Brain microvascular endothelial cell (primary cell): Measurements from ENCODE around the gene CNTNAP2.
A peak's percentile ranks its signal among the peaks of the same experiment; 100 is the strongest.

Experiments used
- DNase-seq: peaks from one replicate; pipeline ENCODE4 v3.0.0-alpha.2; 2020
- H3K27ac ChIP-seq: fragments of 250-450 bp; sonication (Bioruptor Pico); 2 replicates; pipeline ENCODE4 v1.5.1; 2020; ENCODE audit warnings: mild to moderate bottlenecking, moderate library complexity
- H3K27me3 ChIP-seq: fragments of 250-450 bp; sonication (Bioruptor Pico); replicated peaks from 2 replicates; pipeline ENCODE4 v1.5.1; 2020; ENCODE audit warnings: mild to moderate bottlenecking
- H3K36me3 ChIP-seq: fragments of 250-450 bp; sonication (Bioruptor Pico); replicated peaks from 2 replicates; pipeline ENCODE4 v1.5.1; 2020; ENCODE audit warnings: mild to moderate bottlenecking
- H3K4me3 ChIP-seq: 2 replicates; pipeline ENCODE4 v1.5.1; 2011; ENCODE audit warnings: low read depth, mild to moderate bottlenecking, control low read depth, low read length, moderate library complexity
- in situ Hi-C: cut with HindIII; loops from 2 replicates; pipeline ENCODE4 v1.10.0; 2017; ENCODE audit warnings: low sequenced_read_pairs, low pct_ligation_motif_present
- TF ChIP-seq, protein P1 (sequence below): IDR thresholded peaks from 2 replicates; pipeline ENCODE4 v1.5.1; 2011; ENCODE audit warnings: low read depth, mild to moderate bottlenecking, moderate library complexity, low read length, control low read depth, inconsistent platforms; ENCODE audit errors: missing control alignments

The CNTNAP2 gene

DNA sequence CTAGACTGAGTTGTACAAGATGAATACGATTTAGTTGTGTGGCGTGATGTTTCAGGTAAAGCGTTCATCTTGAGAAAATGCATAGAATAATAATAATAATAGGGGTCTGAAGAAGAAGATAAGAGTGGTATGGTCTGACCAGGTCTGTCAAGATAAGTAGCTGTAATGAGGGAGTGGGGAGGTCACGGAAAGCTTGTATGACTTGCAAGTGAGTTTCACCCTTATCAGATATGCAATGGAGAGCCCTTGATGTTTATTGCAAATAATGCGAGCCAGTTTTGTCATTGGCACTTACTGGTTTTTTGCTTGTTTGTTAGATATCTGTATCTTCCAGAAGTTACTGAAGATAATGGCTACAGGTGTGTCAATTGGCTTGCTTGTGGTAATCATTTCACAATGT, 611.5 kb downstream of the CNTNAP2 start:
- TF ChIP-seq, protein P1, sequence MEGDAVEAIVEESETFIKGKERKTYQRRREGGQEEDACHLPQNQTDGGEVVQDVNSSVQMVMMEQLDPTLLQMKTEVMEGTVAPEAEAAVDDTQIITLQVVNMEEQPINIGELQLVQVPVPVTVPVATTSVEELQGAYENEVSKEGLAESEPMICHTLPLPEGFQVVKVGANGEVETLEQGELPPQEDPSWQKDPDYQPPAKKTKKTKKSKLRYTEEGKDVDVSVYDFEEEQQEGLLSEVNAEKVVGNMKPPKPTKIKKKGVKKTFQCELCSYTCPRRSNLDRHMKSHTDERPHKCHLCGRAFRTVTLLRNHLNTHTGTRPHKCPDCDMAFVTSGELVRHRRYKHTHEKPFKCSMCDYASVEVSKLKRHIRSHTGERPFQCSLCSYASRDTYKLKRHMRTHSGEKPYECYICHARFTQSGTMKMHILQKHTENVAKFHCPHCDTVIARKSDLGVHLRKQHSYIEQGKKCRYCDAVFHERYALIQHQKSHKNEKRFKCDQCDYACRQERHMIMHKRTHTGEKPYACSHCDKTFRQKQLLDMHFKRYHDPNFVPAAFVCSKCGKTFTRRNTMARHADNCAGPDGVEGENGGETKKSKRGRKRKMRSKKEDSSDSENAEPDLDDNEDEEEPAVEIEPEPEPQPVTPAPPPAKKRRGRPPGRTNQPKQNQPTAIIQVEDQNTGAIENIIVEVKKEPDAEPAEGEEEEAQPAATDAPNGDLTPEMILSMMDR: no peak
- Histone ChIP-seq H3K27ac (no peak overlapping the region), H3K27me3 (no peaks in the 10 kb centered on the region), H3K4me3 (no peak overlapping the region), H3K36me3 (no peaks in the 10 kb centered on the region)
- no peak for DNase-seq
- in situ Hi-C loops: no loop called here

DNA sequence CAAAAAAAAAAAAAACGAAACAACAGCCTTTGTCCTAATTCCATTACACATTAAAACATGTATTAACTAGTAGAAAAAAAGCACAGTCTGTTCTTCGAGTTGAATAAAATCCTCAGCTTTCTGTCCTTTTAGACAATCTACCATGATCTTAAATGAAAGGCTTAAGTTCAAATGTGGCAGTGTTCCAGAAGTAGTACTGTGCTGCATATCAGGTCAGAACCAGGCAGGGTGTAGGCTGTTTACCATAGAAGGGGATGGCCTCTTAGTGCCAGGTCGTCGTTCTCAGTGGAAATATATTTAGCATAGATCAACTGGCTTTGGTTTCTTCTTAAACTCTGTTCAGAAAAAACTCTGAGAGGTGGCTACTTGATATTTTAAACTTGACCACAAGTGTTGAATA, 612.0 kb downstream of the CNTNAP2 start:
- TF ChIP-seq, protein P1: no peak
- no peak for DNase-seq
- in situ Hi-C loops: no loop called here
- no peaks in the 10 kb centered on the region for H3K27me3 ChIP-seq
- no peak overlapping the region for H3K27ac ChIP-seq
- no peaks in the 10 kb centered on the region for H3K36me3 ChIP-seq
- no peak overlapping the region for H3K4me3 ChIP-seq

DNA sequence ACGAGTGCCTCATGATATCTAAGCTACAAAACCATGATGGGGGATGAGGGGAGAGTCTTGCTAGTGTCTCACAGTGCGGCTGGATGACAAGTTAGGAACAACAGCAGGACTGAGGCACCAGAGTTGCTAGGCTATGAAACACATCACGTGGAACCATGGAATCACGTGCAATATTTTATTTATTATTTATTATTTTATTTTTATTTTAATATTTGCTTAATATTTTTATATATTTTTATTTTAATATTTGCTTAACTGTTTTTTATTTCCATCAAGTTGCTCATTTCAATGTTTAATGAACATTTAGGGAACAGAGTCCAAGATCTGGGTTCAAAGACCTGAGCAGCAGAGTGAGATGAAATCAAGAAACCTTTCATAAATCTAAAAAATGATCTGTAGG, 614.6 kb downstream of the CNTNAP2 start:
- TF ChIP-seq, protein P1: no peak
- in situ Hi-C loops: no loop called here
- no peak overlapping the region for H3K27ac ChIP-seq
- H3K4me3 ChIP-seq: no peak overlapping the region
- DNase-seq: no peak
- no peaks in the 10 kb centered on the region for H3K36me3 ChIP-seq
- H3K27me3 ChIP-seq: no peaks in the 10 kb centered on the region

DNA sequence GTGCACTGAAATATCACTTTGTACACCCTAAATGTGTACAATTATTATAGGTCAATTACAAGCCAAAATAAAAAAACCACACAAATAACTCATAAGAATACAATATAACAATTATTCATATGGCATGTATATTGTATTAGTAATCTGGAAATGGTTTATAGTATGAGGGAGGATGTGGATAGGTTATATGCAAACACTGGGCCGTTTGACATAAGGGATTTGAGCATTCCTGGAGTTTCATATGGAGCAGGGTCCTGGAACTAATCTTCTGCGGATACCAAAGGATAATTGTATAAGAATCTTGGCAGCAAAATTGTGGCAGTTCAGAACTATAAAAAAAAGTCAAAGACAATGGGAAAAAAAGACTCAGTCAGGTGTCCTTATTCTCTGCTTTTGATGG, 619.4 kb downstream of the CNTNAP2 start:
- TF ChIP-seq, protein P1: no peak
- H3K36me3 ChIP-seq: no peaks in the 10 kb centered on the region
- no peak overlapping the region for H3K4me3 ChIP-seq
- in situ Hi-C loops: no loop called here
- H3K27ac ChIP-seq: no peak overlapping the region
- H3K27me3 ChIP-seq: no peaks in the 10 kb centered on the region
- DNase-seq: no peak

DNA sequence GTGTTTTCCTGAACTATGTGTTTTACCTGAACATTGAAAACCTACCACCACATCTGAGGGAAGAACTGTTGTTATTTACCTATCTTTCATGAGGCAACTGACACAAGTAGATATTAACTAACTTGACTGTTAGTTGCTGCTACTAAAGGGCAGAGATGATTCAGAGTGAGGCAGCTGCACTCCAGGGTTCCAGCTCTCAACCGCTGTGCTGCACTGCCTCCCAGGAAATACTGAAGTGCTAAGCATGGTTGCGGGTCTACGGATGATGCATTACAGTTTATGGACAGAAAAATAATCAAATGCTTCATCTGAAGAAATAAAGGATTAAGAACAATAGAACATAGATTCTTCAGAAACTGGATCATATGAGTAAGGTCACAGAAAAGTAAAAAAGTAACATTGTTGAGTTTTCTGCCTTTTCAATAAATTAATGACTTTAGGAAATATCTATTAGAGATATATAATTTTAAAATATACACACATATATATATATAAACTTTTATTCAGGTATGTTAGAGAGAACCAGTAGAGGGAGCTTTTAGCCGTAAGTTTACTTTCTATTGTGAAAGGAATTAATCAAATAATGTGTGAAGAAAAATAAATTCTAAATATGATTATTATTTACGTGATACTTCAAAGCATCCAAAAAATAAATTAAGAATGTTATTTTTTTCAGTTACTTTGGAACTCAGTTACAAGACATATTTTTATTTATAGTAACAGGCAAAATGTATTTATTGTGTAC, 620.0 kb downstream of the CNTNAP2 start:
- in situ Hi-C loops: no loop called here
- Histone ChIP-seq H3K27me3 (no peaks in the 10 kb centered on the region), H3K27ac (no peak overlapping the region), H3K36me3 (no peaks in the 10 kb centered on the region), H3K4me3 (no peak overlapping the region)
- TF ChIP-seq, protein P1: no peak
- peak; percentile 16 for DNase-seq

DNA sequence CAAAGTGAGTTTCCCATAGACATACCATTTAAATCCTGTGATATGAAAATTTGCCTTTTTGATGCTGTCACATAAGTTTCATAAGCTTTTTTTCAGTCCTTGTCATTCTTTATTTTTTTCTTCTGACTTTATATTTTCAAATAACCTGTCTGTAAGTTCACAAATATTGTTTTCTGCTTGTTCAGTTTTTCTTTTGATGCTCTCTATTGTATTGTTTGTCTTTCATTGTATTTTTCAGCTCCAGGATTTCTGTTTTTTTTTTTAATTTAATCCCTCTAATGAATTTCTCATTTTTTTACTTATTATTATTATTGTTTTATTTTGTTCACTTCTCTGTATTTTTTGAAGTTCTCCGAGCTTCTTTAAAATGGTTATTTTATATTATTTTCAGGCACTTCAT, 623.4 kb downstream of the CNTNAP2 start:
- H3K27me3 ChIP-seq: no peaks in the 10 kb centered on the region
- TF ChIP-seq, protein P1: no peak
- in situ Hi-C loops: no loop called here
- no peaks in the 10 kb centered on the region for H3K36me3 ChIP-seq
- no peak for DNase-seq
- H3K4me3 ChIP-seq: no peak overlapping the region
- H3K27ac ChIP-seq: no peak overlapping the region
